Hindlimb muscle (tissue), 1 donor: ENCODE measurements around the gene FOXC1. TPM values are rescaled to one million over a fixed set of nuclear protein-coding genes. Genes with fewer than 3 reads are reported as not detected.

Experiments used
- DNase-seq: peaks from one replicate; pipeline ENCODE4 v3.0.0-alpha.2; 2013
- polyA plus RNA-seq: library from polyadenylated mRNA; unstranded; fragments of 120-200 nt; gene quantifications from one replicate; pipeline ENCODE4 v1.2.1, GENCODE V29; 2013; ENCODE audit not compliant: insufficient read length

FOXC1 gene
- 2.0 TPM for polyA plus RNA-seq

GRCh38 chr6:1609648-1610496, at the start of gene FOXC1:
Gene FOXC1, plus strand, starts transcription at chr6:1609915. Its CDS starts 531 bp downstream, at chr6:1610446.
- DNase-seq = peak; percentile 89

DNA sequence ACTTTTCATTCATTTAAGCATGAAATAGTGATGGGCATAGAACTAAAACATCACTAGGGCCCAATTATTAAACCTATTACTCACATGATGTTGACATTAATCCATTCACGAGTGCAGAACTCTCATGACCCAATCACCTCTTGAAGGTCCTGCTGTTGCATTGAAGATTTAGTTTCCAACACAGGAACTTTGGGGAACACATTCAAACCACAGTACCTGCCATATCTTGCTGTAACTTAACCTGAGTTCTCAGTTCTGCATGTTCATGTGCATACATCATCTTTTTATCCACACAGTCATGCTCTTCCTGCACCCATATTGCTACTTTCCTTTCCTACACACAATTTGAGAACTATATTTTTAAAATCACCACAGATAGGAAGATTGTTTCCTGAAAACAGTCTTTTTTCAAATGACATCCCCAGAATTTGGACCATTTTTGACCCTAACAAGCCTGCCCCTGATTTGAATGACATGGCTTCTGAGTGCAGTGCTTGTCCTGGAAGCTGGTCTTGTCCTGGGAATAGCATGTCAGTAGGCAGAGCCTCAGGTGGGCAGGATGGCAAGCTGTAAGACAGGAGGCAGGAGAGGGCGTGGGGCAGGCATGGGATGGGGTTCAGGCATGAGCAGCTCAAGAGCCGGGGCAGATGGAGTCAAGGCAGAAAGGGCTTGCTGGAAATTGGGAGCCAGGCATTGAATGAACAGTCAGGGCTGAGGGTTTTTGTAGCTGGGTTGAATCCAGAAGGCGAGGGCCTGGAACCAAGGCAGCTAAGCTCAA, 49.2 kb upstream of the FOXC1 start:
- DNase-seq = no peak

GRCh38 chr6:1561355-1561754, 48.4 kb upstream of the FOXC1 start:
- no peak for DNase-seq

DNA sequence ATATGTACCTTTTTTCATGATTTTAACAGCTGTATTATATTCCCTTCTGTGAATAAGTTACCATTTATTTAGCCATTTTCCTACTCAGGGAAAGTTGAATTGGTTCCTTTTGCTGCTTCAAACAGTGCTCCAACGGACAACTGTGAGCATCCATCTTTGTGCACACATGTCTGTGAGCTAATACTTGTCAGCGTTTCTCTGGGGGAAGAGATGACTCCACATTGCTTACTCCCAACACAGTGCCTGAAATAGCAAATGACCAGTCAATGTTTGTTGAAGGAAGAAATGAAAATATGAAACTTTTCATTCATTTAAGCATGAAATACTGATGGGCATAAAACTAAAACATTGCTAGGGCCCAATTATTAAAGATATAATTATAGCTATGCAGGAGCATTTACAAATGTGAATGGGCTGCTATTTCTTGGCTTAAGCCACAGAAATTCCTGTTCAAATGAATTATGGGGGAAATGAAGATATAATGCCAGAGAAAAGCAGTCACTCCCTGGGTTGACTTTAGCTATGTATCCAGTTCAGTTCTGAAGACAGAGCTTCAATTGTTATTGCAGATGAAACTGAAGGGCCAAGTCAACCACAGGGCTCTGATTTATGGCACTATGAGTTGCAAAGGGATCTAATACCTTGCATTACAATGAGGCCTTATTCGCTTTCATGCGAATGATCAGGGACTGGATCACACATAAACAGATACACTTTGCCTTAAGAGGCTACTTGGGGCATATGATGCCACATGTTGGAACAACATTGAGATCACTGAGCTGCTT, 47.4 kb upstream of the FOXC1 start:
- DNase-seq = no peak

GRCh38 chr6:1569377-1569776, 40.3 kb upstream of the FOXC1 start:
- no peak for DNase-seq

DNA sequence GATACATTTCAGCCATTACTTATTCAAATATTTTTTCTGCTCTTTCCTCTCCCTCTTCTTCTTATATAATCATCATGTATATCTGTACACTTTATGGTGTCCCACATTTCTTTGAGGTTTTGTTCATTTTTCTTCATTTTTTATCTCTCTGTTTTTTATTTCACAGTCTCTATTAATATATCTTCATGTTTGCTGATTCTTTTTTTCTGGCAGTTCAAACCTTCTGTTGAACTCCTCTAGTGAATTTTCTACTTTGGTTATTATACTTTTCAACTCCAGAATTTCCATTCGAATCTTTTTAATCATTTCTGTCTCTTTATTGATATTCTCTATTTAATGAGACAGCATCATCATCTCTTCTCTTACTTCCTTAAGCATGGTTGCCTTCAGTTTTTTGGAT, 38.9 kb upstream of the FOXC1 start:
- no peak for DNase-seq

GRCh38 chr6:1572892-1573291, 36.8 kb upstream of the FOXC1 start:
- DNase-seq = no peak

- no peak for DNase-seq
Measured at GRCh38 chr6:1574083-1574761, 35.5 kb upstream of the FOXC1 start.

DNA sequence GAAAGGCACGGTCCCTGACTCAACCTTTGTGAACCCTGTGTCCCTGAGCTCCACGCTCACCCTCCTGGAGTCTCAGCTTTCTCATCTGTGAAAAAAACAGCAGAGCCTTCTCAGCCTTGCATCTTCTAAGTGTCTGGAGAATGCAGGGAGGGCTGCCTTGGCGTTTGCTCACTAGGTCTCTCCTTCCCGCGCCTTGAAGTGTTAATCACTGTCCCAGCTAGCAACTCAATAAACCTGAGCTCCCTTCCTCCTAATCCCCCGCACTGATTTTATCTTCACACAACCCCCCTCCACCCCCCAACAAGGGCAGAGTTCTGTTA, 34.9 kb upstream of the FOXC1 start:
- no peak for DNase-seq

GRCh38 chr6:1575210-1576041, 34.3 kb upstream of the FOXC1 start:
- DNase-seq = peak; percentile 50

- no peak for DNase-seq
Measured at GRCh38 chr6:1576166-1576565, 33.5 kb upstream of the FOXC1 start.

GRCh38 chr6:1576711-1577110, 33.0 kb upstream of the FOXC1 start:
- no peak for DNase-seq

DNA sequence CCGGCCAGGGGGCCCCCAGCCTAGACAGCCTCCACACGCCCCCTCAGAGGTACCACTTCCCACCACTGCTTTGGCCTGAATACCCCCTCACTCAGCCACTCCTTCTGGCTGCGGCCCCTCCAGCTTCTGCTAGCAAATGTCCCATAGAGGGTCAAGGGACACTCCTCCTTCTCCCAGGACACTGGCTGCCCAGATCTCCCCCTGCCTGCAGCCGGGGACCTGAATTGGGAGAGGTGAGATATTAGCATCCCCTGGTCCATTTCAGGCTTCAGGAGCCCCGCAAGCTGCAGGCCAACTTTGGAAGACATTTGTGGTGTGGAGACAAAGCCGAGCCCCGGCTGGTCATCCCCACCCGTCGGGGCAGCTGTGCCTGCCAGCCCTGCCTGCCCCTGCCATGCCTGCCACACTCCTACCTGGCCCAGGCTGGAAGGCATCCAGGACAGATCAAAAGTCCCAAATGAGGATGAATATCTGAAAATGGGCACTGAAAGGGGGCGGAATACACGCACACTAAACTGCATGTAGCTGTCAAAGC, 32.5 kb upstream of the FOXC1 start:
- no peak for DNase-seq

DNA sequence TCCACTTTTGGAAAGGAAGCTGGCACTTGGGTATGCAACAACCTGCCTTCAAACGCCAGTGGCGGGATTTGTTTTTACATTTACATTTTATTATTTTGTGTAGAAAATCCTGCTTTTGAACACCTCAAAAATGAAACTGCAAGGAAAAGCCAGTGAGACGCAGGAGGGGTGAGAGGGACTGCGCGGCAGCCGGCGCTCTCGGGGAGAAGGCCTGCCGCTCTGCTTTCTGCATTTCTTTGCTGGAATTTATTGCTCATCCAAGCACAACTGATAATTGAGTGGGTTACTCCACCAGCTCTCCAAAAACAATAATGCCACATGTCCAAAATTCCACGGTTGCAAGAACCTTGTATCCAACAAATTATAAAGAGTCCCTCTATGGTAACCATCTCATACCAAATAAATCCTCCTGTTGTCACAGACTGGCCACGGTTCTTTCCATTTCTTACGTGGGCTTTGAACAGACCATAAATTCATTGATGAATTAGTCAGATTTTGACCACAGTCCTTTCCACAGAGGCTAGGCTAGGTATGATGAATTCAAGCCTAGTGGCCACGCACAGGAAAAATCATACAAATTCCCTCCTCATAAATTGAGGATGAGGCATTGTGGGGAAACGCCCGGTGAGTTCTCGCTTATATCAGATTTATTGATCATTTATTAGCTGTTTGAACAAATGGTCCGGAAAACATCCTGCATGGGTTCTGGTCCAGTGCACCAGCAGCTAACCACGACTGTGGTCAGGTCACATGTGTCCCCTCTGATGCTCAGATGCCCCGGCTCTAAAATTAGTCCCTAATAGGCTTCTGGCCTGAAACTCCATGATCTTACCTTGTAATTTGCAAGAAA, 31.6 kb upstream of the FOXC1 start:
- no peak for DNase-seq

DNA sequence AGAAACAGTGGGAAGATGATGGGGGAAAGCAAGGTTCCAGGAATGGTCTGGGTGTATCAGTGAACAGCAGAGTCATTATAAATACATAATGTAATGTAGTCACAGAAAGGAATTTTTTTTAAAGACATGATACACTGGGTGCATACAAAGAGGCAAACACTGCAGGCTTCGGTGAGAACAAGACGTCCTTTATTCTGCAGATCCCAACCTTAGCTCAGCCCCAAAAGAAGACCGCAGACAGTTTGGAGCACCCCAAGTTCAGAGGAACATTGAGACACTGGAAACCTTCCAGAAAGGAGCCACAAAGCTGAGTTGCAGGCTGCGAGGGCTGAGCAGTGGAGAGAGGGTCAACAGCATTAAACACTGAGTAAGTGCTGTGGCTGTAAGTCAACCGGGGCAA, 30.6 kb upstream of the FOXC1 start:
- DNase-seq = no peak

DNA sequence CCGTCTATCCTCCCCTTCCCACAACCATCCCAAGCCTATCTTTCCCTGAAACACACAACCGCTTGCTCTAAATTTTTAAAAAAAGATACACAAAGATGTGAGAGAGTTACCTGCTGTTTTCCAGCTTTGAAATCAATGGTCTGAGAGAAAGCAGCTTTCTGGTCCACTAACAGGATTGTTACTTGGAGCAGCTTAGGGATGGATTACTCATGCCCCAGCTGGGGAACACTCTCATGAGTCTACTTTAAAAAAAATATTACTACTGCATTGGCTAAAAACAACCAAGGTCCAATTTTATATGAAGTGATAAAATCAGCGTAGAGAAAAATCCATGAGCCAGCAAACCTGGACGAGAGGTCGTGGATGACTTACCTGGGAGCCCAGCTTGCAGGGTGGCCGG, 29.6 kb upstream of the FOXC1 start:
- no peak for DNase-seq

GRCh38 chr6:1580585-1580984, 29.1 kb upstream of the FOXC1 start:
- no peak for DNase-seq

GRCh38 chr6:1581120-1581991, 28.4 kb upstream of the FOXC1 start:
- no peak for DNase-seq

GRCh38 chr6:1584146-1584545, 25.6 kb upstream of the FOXC1 start:
- no peak for DNase-seq
